ENCODE data around the gene MET.

GRCh38 chr7:116641551-116642153, 30.3 kb upstream of the MET start:
- TF ChIP-seq YY1 (IDR thresholded peaks at IDR 0.05; ENCODE audit: insufficient read depth, insufficient read length): no peak
- no peak for TF ChIP-seq ZNF274 (IDR thresholded peaks at IDR 0.05; ENCODE audit: low read depth, low read length)
- no peak for TF ChIP-seq SUZ12 (IDR thresholded peaks at IDR 0.05; ENCODE audit: extremely low read depth, insufficient read depth, insufficient read length)

Measured in NT2/D1 (cell line).